ENCODE data around the gene INHBB.

- no peak for TF ChIP-seq TAF1 (IDR thresholded peaks at IDR 0.05; ENCODE audit: borderline replicate concordance, low read depth, low read length)
- TF ChIP-seq POLR2AphosphoS5 (IDR thresholded peaks at IDR 0.05; ENCODE audit: low read depth, low read length) = no peak
These were observed 23.3 kb downstream of the INHBB start for GRCh38 chr2:120369250-120369649.
